K562 (cell line): Measurements from ENCODE around the gene NFKB2. TPM values are rescaled to one million over a fixed set of nuclear protein-coding genes. Genes with fewer than 3 reads are reported as not detected.

Source experiments
- ATAC-seq: fragments of 200-7000 bp; cut with Tn5 transposase; 3 replicates; pipeline ENCODE4 v1.9.1; 2020; ENCODE audit warnings: moderate library complexity
- BruUV-seq: library from RNA; stranded (reverse); fragments of 400-500 nt; replicated peaks from 2 replicates; lab custom pipeline; 2021; lab: Mats Ljungman, UMichigan
- CTCF ChIA-PET: fragments of 300-600 bp; formaldehyde crosslinking; extraction: SDS; loops from one replicate; lab custom pipeline; 2021; ENCODE audit warnings: low intra/inter-chr PET ratio; lab: Yijun Ruan, JAX
- POLR2A ChIA-PET: fragments of 300-600, 350-650 bp; sonication (Branson Sonifier 250); formaldehyde crosslinking; extraction: SDS; loops from one replicate; lab custom pipeline; 2021; ENCODE audit warnings: antibody characterized with exemption, inconsistent platforms; lab: Yijun Ruan, JAX
- DNase-seq, 4 experiments: peaks; one replicate each; pipeline versions ENCODE4 v3.0.0 to v3.0.0-alpha.2; 2011 to 2018; ENCODE audit warnings: low spot score in 3 of 4, mixed read lengths in 3 of 4; ENCODE audit errors: extremely low read depth in 1 of 4
- FAIRE-seq: peaks from 2 replicates; lab custom pipeline; 2011; peaks lifted over from hg19 to GRCh38; lab: Jason Lieb, UNC
- H2AFZ ChIP-seq: 2 replicates; pipeline ENCODE4 v1.6.0; 2011; ENCODE audit warnings: low read depth, low read length, control low read depth, inconsistent platforms
- H3K27ac ChIP-seq: fragments of 200-600 bp; 3 replicates; pipeline ENCODE4 v1.8.0; 2011; ENCODE audit warnings: low read depth, mild to moderate bottlenecking, control low read depth, inconsistent platforms, low read length, moderate library complexity, mixed read lengths; ENCODE audit errors: extremely low read depth
- H3K27me3 ChIP-seq, 2 experiments: fragments of 300-600 bp in 1 of 2; 2 replicates in 1 of 2; 3 replicates in 1 of 2; pipeline versions ENCODE4 v1.6.0 to v1.8.0; 2011; ENCODE audit warnings: inconsistent platforms in 2 of 2, low read length in 2 of 2, mild to moderate bottlenecking in 1 of 2, mixed read lengths in 1 of 2, moderate library complexity in 1 of 2; ENCODE audit not compliant: control insufficient read depth in 2 of 2, insufficient read depth in 2 of 2
- H3K36me3 ChIP-seq: fragments of 300-600 bp; 3 replicates; pipeline ENCODE4 v1.8.0; 2011; ENCODE audit warnings: mild to moderate bottlenecking, low read length, inconsistent platforms; ENCODE audit not compliant: control insufficient read depth, insufficient read depth
- H3K4me1 ChIP-seq, 2 experiments: fragments of 200-600 bp in 1 of 2; replicated peaks in 1 of 2; 2 replicates in 1 of 2; 3 replicates in 1 of 2; pipeline versions ENCODE4 v1.5.1 to v1.8.0; 2011; ENCODE audit warnings: inconsistent platforms in 2 of 2, low read length in 2 of 2, mild to moderate bottlenecking in 1 of 2, mixed read lengths in 1 of 2, moderate library complexity in 1 of 2; ENCODE audit not compliant: control insufficient read depth in 2 of 2, insufficient read depth in 2 of 2
- H3K4me2 ChIP-seq: 2 replicates; pipeline ENCODE4 v1.6.1; 2011; ENCODE audit warnings: low read length, control low read depth, inconsistent platforms, mixed read lengths; ENCODE audit not compliant: insufficient read depth
- H3K4me3 ChIP-seq: fragments of 200-600 bp; sonication (generic), shearing (Covaris generic); 2 replicates; pipeline ENCODE4 v1.5.1; 2016; ENCODE audit warnings: control low read depth, inconsistent platforms
- H3K79me2 ChIP-seq: fragments of 200-600 bp; 3 replicates; pipeline ENCODE4 v1.8.0; 2011; ENCODE audit warnings: low read length, inconsistent platforms; ENCODE audit not compliant: control insufficient read depth, insufficient read depth
- H3K9ac ChIP-seq, 2 experiments: 2 replicates each; pipeline versions ENCODE4 v1.6.0 to v1.6.1; 2011; ENCODE audit warnings: low read depth in 2 of 2, low read length in 2 of 2, control low read depth in 1 of 2, inconsistent platforms in 1 of 2, mild to moderate bottlenecking in 1 of 2, mixed read lengths in 1 of 2; ENCODE audit not compliant: insufficient read depth in 1 of 2
- H3K9me1 ChIP-seq: one replicate; pipeline ENCODE4 v1.6.0; 2011; ENCODE audit warnings: inconsistent platforms, mild to moderate bottlenecking, low read length, moderate library complexity; ENCODE audit not compliant: control insufficient read depth, insufficient read depth
- H3K9me3 ChIP-seq: replicated peaks from 2 replicates; pipeline ENCODE4 v1.5.1; 2011; ENCODE audit warnings: low read depth, low read length, inconsistent platforms; ENCODE audit not compliant: control insufficient read depth, insufficient read depth
- H4K20me1 ChIP-seq: replicated peaks from 2 replicates; pipeline ENCODE4 v1.6.1; 2011; ENCODE audit warnings: low read length, inconsistent platforms, mixed read lengths; ENCODE audit not compliant: control insufficient read depth, insufficient read depth
- ASH1L ChIP-seq: fragments of 450-650 bp; IDR thresholded peaks from 2 replicates; pipeline ENCODE4 v1.6.1; 2018; ENCODE audit warnings: borderline replicate concordance, mild to moderate bottlenecking, low read depth; ENCODE audit not compliant: partially characterized antibody
- ATF6 ChIP-seq: sonication (generic); formaldehyde crosslinking; IDR thresholded peaks from 2 replicates; pipeline ENCODE4 v1.4.0; 2020; ENCODE audit warnings: mild to moderate bottlenecking, missing genetic modification reagents
- BHLHE40 ChIP-seq: IDR thresholded peaks from 2 replicates; pipeline ENCODE4 v1.6.1; 2011; ENCODE audit warnings: low read length, improper control_type of control experiment
- BRD4 ChIP-seq: fragments of 200-600 bp; sonication (generic); IDR thresholded peaks from 2 replicates; pipeline ENCODE4 v1.6.1; 2017; ENCODE audit warnings: inconsistent platforms
- PHB ChIP-seq: fragments of 250-450 bp; sonication (Bioruptor Pico); IDR thresholded peaks from 2 replicates; pipeline ENCODE4 v1.5.0; 2021
- REST ChIP-seq, 2 experiments: fragments of 450-650 bp; formaldehyde crosslinking in 1 of 2; IDR thresholded peaks; 2 replicates each; pipeline versions ENCODE4 v1.4.0 to v1.6.1; 2014 to 2020; ENCODE audit warnings: mild to moderate bottlenecking in 2 of 2, borderline replicate concordance in 1 of 2, low read depth in 1 of 2
- ZNF644 ChIP-seq: fragments of 200-800 bp; sonication (Bioruptor generic); IDR thresholded peaks from 2 replicates; pipeline ENCODE4 v1.6.1; 2016; ENCODE audit warnings: low read depth, missing genetic modification characterization, missing compliant biosample characterization
- WGBS: fragments of 100-300 bp; shearing (Covaris generic); methylation state at CpG from one replicate; pipeline ENCODE4 v1.1.6; 2016; ENCODE audit warnings: low coverage, mixed read lengths; ENCODE audit not compliant: insufficient coverage; ENCODE audit errors: missing lambda C conversion rate; 5-methylcytosine and 5-hydroxymethylcytosine counted together
- in situ Hi-C: fragments of 300-500 bp; cut with MboI; formaldehyde crosslinking; loops from 4 replicates; pipeline ENCODE4 v1.15.0; 2018; ENCODE audit warnings: inconsistent platforms, mixed read lengths
- intact Hi-C: fragments of 100-400 bp; cut with micrococcal nuclease; formaldehyde crosslinking; loops from 2 replicates; pipeline ENCODE4 v1.14.2; 2022
- polyA plus RNA-seq, 8 experiments: library from polyadenylated mRNA; depleted of rRNA in 4 of 8; stranded (reverse) in 5 of 8; unstranded in 3 of 8; fragments of >200 nt; fragmentation: Nextera tagmentation in 2 of 8; fragmentation: Illumina TruSeq in 1 of 8; extraction: Ambion mirVana in 2 of 8; extraction: Trizol in 1 of 8; gene quantifications; 2 replicates each; pipeline versions ENCODE4 v1.2.1 to v1.2.3, GENCODE V29; 2011 to 2014; ENCODE audit warnings: inconsistent platforms in 1 of 8, missing spikeins in 1 of 8
- total RNA-seq, 7 experiments: library from RNA; depleted of rRNA in 6 of 7; stranded (reverse); fragments of >200 nt in 6 of 7; fragmentation: Illumina TruSeq in 2 of 7; extraction: Trizol in 2 of 7; gene quantifications; 2 replicates each; pipeline versions ENCODE4 v1.2.1 to v1.2.3, GENCODE V29; 2011 to 2021; ENCODE audit warnings: low replicate concordance in 1 of 7
- TF ChIP-seq, protein P1 (sequence below): fragments of 250-450 bp; sonication (Bioruptor Pico); IDR thresholded peaks from 2 replicates; pipeline ENCODE4 v1.5.0; 2020; ENCODE audit warnings: mild to moderate bottlenecking, borderline replicate concordance

NFKB2 gene
- total and polyA plus RNA-seq, 9 of the 15 experiments (the other 6 are each of a cell fraction or from before 2014, with no cell fraction given): 0.07 to 20.3 (median 7.9) TPM

GRCh38 chr10:102412293-102412692 lies 16.8 kb downstream of the NFKB2 start:
- no peak overlapping the region; a peak in 1 of 4 replicates for H3K9ac ChIP-seq
- H2AFZ ChIP-seq: no peak overlapping the region
- 19% methylated on average over 6 of the region's 10 CpGs for WGBS
- peaks cover 10 to 49% of the 10 kb centered on the region in 2 experiments; a peak in 3 of 5 replicates for H3K27me3 ChIP-seq
- no peaks in the 10 kb centered on the region for H3K79me2 ChIP-seq
- no peaks in the 10 kb centered on the region for H4K20me1 ChIP-seq
- no peak overlapping the region for H3K4me3 ChIP-seq
- no peaks in the 10 kb centered on the region for H3K9me1 ChIP-seq
- FAIRE-seq (no peak), DNase-seq (no peak), ATAC-seq (no peak)
- intact Hi-C loops (no loop called here), in situ Hi-C loops (no loop called here)
- no peak for TF ChIP-seq BHLHE40
- TF ChIP-seq ATF6: no peak
- TF ChIP-seq BRD4: no peak
- TF ChIP-seq ZNF644: no peak
- no peak for TF ChIP-seq PHB (CRISPR knock-in tag)
- TF ChIP-seq REST (IDR thresholded peaks at IDR 0.05; ENCODE audit: borderline replicate concordance): no peak
- TF ChIP-seq REST (CRISPR knock-in tag; IDR thresholded peaks at IDR 0.05; ENCODE audit: low read depth): no peak
- no peak for TF ChIP-seq ASH1L
- TF ChIP-seq, protein P1, sequence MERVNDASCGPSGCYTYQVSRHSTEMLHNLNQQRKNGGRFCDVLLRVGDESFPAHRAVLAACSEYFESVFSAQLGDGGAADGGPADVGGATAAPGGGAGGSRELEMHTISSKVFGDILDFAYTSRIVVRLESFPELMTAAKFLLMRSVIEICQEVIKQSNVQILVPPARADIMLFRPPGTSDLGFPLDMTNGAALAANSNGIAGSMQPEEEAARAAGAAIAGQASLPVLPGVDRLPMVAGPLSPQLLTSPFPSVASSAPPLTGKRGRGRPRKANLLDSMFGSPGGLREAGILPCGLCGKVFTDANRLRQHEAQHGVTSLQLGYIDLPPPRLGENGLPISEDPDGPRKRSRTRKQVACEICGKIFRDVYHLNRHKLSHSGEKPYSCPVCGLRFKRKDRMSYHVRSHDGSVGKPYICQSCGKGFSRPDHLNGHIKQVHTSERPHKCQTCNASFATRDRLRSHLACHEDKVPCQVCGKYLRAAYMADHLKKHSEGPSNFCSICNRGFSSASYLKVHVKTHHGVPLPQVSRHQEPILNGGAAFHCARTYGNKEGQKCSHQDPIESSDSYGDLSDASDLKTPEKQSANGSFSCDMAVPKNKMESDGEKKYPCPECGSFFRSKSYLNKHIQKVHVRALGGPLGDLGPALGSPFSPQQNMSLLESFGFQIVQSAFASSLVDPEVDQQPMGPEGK (CRISPR knock-in tag): no peak
- peaks cover 0 to 37% of the 10 kb centered on the region in 2 experiments; a peak in 3 of 5 replicates for H3K4me1 ChIP-seq
- no peaks in the 10 kb centered on the region for H3K36me3 ChIP-seq
- no peaks in the 10 kb centered on the region for H3K9me3 ChIP-seq
- ChIA-PET POLR2A (interaction anchor here (0.8 to 1.4 kb wide), 2 partner anchors 9 to 10 kb away, joined by 3 read pairs; no protein-coding TSS in a partner anchor), CTCF (no interaction called here)
- no peak overlapping the region for H3K27ac ChIP-seq
- H3K4me2 ChIP-seq: no peak overlapping the region
- no TSS peak for BruUV-seq
